Ascending aorta (tissue), 2 donors: ENCODE results near the gene DNAH3. TPM values are rescaled to one million over a fixed set of nuclear protein-coding genes. Genes with fewer than 3 reads are reported as not detected.

Experiments
- DNase-seq, 2 donors: peaks; one replicate each; pipeline ENCODE4 v3.0.0-alpha.2; 2019; ENCODE audit warnings: low spot score in 2 of 2
- H3K27ac ChIP-seq, 2 donors: fragments of 200-600 bp; sonication (generic); one replicate each; pipeline ENCODE4 v1.5.1; 2016 to 2017; ENCODE audit warnings: mild to moderate bottlenecking in 1 of 2
- H3K27me3 ChIP-seq: fragments of 200-600 bp; sonication (generic); one replicate; pipeline ENCODE4 v1.5.1; 2017
- H3K36me3 ChIP-seq, 2 donors: fragments of 200-600 bp; sonication (generic); one replicate each; pipeline ENCODE4 v1.5.1; 2016
- H3K4me1 ChIP-seq, 2 donors: fragments of 200-600 bp; sonication (generic); one replicate each; pipeline ENCODE4 v1.5.1; 2016 to 2017; ENCODE audit warnings: mild to moderate bottlenecking in 1 of 2
- H3K4me3 ChIP-seq, 2 donors: fragments of 200-600 bp; sonication (generic); one replicate each; pipeline ENCODE4 v1.5.1; 2016 to 2017; ENCODE audit warnings: mild to moderate bottlenecking in 1 of 2
- H3K9me3 ChIP-seq, 2 donors: fragments of 200-600 bp; sonication (generic); one replicate each; pipeline ENCODE4 v1.5.1; 2016
- CTCF ChIP-seq, 3 experiments: fragments of 200-600 bp in 2 of 3; fragments of 450-650 bp in 1 of 3; sonication (generic) in 2 of 3; IDR thresholded peaks; one replicate each; pipeline ENCODE4 v1.5.1; 2016 to 2019; ENCODE audit warnings: antibody characterized with exemption in 3 of 3, mild to moderate bottlenecking in 1 of 3, moderate library complexity in 1 of 3
- intact Hi-C: fragments of 100-400 bp; cut with DNase I; formaldehyde crosslinking; loops from one replicate; pipeline ENCODE4 v1.15.1; 2023
- total RNA-seq: library from RNA; depleted of rRNA; stranded (reverse); fragments of >200 nt; gene quantifications from one replicate; pipeline ENCODE4 v1.1.0, GENCODE V29; 2016

The DNAH3 gene
- total RNA-seq, 1 donor from 2014 or later = 0.32 TPM

GRCh38 chr16:21166561-21166961, 15.9 kb upstream of the DNAH3 start:
- intact Hi-C loops = loop anchor here (10.0 kb wide), 2 partner anchors 552 to 1028 kb away; no protein-coding TSS in a partner anchor
- H3K4me3 ChIP-seq = no peak overlapping the region
- DNase-seq = no peak
- no peaks in the 10 kb centered on the region for H3K27me3 ChIP-seq
- no peaks in the 10 kb centered on the region for H3K9me3 ChIP-seq
- peak overlapping the region; percentile 40 to 50 for H3K27ac ChIP-seq
- H3K36me3 ChIP-seq = peaks cover 35 to 58% of the 10 kb centered on the region in 2 donors
- no peak for TF ChIP-seq CTCF (IDR thresholded peaks at IDR 0.05)
- peaks cover 7 to 39% of the 10 kb centered on the region in 2 donors for H3K4me1 ChIP-seq

DNA sequence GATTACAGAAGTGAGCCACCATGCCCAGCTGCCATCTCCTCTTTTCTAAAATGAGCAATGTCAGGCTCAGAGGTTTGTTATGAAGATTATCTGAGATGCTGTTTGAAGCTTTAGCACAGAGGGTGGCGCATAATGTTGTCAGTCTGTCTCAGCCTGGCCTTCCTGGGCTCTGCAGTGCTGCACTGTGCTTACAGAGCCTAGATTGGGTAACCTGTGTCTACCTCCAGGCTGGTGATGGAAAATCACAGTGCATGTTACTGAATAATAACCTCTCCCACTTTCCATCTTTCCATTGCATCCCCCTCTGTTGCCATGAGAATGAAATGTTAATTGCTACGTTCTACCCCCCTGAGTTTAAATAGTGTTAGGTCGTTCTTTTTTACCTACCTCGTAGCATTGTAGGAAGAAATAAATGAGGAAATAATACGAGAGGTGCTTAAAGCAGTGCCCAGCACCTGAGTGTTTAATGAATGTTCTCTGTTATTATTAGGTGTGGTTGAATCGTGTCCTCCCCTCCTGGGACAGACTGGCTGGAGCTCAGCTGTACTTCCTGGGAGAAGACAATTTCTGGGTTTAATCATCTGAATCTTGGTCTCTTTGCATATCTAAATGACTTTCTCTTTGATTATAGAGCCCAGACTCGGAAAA, 14.0 kb upstream of the DNAH3 start:
- intact Hi-C loops = loop anchor here (10.0 kb wide), 2 partner anchors 550 to 1030 kb away; no protein-coding TSS in a partner anchor
- H3K9me3 ChIP-seq = no peaks in the 10 kb centered on the region
- no peak overlapping the region for H3K4me3 ChIP-seq
- H3K27ac ChIP-seq = peak overlapping the region; percentile 74 to 91
- H3K36me3 ChIP-seq = peaks cover 19 to 39% of the 10 kb centered on the region in 2 donors
- no peaks in the 10 kb centered on the region for H3K27me3 ChIP-seq
- TF ChIP-seq CTCF (IDR thresholded peaks at IDR 0.05) = no peak
- peaks cover 15 to 35% of the 10 kb centered on the region in 2 donors for H3K4me1 ChIP-seq
- DNase-seq = no peak

GRCh38 chr16:21163576-21163975, 12.9 kb upstream of the DNAH3 start:
- no peaks in the 10 kb centered on the region for H3K9me3 ChIP-seq
- peaks cover 15 to 29% of the 10 kb centered on the region in 2 donors for H3K4me1 ChIP-seq
- H3K36me3 ChIP-seq = peaks cover 19 to 36% of the 10 kb centered on the region in 2 donors
- H3K4me3 ChIP-seq = peak overlapping the region in 1 of 2 donors; percentile 33
- intact Hi-C loops = loop anchor here (10.0 kb wide), 2 partner anchors 549 to 1031 kb away; no protein-coding TSS in a partner anchor
- peak overlapping the region; percentile 74 to 91 for H3K27ac ChIP-seq
- TF ChIP-seq CTCF (IDR thresholded peaks at IDR 0.05) = no peak
- H3K27me3 ChIP-seq = no peaks in the 10 kb centered on the region
- DNase-seq = no peak

DNA sequence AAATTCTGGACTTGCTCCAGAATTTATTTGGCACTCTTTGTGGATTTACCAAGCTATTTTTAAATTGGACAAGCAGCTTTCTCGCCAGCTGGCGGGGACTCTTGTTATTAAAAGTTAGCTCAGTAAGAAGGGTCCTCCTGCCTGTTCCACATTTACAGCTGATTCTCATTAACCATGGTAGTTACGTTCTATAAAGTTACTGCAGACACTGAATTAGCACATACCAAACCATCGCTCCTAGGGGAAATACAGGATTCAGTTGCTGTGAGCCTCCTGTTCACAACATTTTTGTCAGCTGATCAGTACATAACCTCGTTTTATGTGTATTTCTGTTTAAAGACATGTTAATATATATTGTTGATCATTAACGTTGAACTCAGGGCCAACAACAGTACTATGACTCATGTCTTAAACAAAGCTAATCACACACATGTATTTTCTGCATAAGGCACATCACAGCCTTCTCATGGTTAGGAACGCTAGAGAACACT, 12.1 kb upstream of the DNAH3 start:
- H3K27me3 ChIP-seq = no peaks in the 10 kb centered on the region
- TF ChIP-seq CTCF (IDR thresholded peaks at IDR 0.05) = no peak
- DNase-seq = no peak
- H3K27ac ChIP-seq = peak overlapping the region; percentile 74 to 91
- H3K4me1 ChIP-seq = peaks cover 15 to 35% of the 10 kb centered on the region in 2 donors
- no peaks in the 10 kb centered on the region for H3K9me3 ChIP-seq
- peak overlapping the region; percentile 24 to 33 for H3K4me3 ChIP-seq
- peaks cover 19 to 36% of the 10 kb centered on the region in 2 donors for H3K36me3 ChIP-seq
- intact Hi-C loops = loop anchor here (10.0 kb wide), 2 partner anchors 548 to 1032 kb away; no protein-coding TSS in a partner anchor

GRCh38 chr16:21161211-21161610, 10.6 kb upstream of the DNAH3 start:
- Histone ChIP-seq H3K4me1 (peaks cover 15 to 31% of the 10 kb centered on the region in 2 donors), H3K9me3 (no peaks in the 10 kb centered on the region), H3K27me3 (no peaks in the 10 kb centered on the region), H3K27ac (peak overlapping the region; percentile 2 to 43), H3K36me3 (peaks cover 11 to 25% of the 10 kb centered on the region in 2 donors), H3K4me3 (peak overlapping the region; percentile 17 to 85)
- intact Hi-C loops = loop anchor here (10.0 kb wide), 2 partner anchors 546 to 1034 kb away; no protein-coding TSS in a partner anchor
- DNase-seq = no peak
- no peak for TF ChIP-seq CTCF (IDR thresholded peaks at IDR 0.05)
